Measurements from ENCODE around the gene MSMO1. TPM values are rescaled to one million over a fixed set of nuclear protein-coding genes. Genes with fewer than 3 reads are reported as not detected.

The MSMO1 gene
- total and polyA plus RNA-seq, 10 of the 15 experiments (the other 5 are each of a cell fraction or from before 2014, with no cell fraction given) = 63.6 to 168 (median 105) TPM

DNA sequence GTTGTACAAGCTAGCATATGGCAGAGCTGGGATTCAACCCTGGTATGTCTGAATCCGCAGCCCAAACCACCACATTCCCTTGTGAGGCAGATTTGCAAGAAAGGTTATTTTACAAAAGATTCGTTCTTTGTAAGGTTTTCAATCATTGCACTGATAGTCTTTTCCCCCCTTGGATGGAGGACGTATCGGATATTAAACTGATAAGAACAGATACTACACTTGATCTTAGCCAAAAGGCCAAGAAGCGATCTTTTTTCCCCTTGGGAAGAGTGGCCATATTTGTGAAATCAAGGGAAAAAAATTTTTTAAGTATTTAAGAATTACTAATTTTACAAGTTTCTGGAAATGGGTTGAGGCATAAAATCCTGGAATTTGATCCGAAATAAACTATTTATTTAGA lies 34.4 kb upstream of the MSMO1 start (continued):
- no peak for TF ChIP-seq TCF7 (IDR thresholded peaks at IDR 0.05; ENCODE audit: borderline replicate concordance)
- TF ChIP-seq, protein P1, sequence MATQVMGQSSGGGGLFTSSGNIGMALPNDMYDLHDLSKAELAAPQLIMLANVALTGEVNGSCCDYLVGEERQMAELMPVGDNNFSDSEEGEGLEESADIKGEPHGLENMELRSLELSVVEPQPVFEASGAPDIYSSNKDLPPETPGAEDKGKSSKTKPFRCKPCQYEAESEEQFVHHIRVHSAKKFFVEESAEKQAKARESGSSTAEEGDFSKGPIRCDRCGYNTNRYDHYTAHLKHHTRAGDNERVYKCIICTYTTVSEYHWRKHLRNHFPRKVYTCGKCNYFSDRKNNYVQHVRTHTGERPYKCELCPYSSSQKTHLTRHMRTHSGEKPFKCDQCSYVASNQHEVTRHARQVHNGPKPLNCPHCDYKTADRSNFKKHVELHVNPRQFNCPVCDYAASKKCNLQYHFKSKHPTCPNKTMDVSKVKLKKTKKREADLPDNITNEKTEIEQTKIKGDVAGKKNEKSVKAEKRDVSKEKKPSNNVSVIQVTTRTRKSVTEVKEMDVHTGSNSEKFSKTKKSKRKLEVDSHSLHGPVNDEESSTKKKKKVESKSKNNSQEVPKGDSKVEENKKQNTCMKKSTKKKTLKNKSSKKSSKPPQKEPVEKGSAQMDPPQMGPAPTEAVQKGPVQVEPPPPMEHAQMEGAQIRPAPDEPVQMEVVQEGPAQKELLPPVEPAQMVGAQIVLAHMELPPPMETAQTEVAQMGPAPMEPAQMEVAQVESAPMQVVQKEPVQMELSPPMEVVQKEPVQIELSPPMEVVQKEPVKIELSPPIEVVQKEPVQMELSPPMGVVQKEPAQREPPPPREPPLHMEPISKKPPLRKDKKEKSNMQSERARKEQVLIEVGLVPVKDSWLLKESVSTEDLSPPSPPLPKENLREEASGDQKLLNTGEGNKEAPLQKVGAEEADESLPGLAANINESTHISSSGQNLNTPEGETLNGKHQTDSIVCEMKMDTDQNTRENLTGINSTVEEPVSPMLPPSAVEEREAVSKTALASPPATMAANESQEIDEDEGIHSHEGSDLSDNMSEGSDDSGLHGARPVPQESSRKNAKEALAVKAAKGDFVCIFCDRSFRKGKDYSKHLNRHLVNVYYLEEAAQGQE (IDR thresholded peaks at IDR 0.05; ENCODE audit: low read depth, low read length) = no peak
- TF ChIP-seq SUPT20H (IDR thresholded peaks at IDR 0.05; ENCODE audit: borderline replicate concordance, control insufficient read depth, low read depth, low read length) = no peak
- TF ChIP-seq JUNB (IDR thresholded peaks at IDR 0.05) = no peak

- no peaks in the 10 kb centered on the region for H3K79me2 ChIP-seq (ENCODE audit: control insufficient read depth, insufficient read depth, low read length)
- 0 out of 3 replicates have a peak, but pooled peaks have one; percentile 13 for ATAC-seq
- no peak overlapping the region for H3K9ac ChIP-seq (ENCODE audit: control insufficient read depth, insufficient read depth, low read length)
- ChIA-PET CTCF (interaction anchor here (0.6 to 2.4 kb wide), 4 partner anchors 18 to 163 kb away, joined by 3 to 7 read pairs (median 3); no protein-coding TSS in a partner anchor), POLR2A (interaction anchor here (0.7 to 1.1 kb wide), 5 partner anchors 13 to 45 kb away, joined by 3 to 5 read pairs (median 4); partner anchors contain the start of gene MSMO1), RAD21 (ENCODE audit: unreplicated experiment) (interaction anchor here (0.5 to 1.8 kb wide), 4 partner anchors 33 to 745 kb away, joined by 3 to 8 read pairs (median 6); partner anchors contain the start of gene MSMO1), SMC1A (ENCODE audit: uncharacterized antibody, unreplicated experiment) (interaction anchor here (1.1 to 2.7 kb wide), 3 partner anchors 11 to 163 kb away, joined by 3 to 10 read pairs (median 6); no protein-coding TSS in a partner anchor)
- H3K27me3 ChIP-seq (replicated peaks in 1 of 2; ENCODE audit: control insufficient read depth in 2 of 2, insufficient read depth in 2 of 2, low read length in 1 of 2) = no peaks in the 10 kb centered on the region
- no TSS peak for BruUV-seq (replicated peaks)
- H3K4me3 ChIP-seq = 0 out of 2 replicates have a peak overlapping the region, but pooled peaks have one; percentile 11
- WGBS (ENCODE audit: insufficient coverage, insufficient replicate concordance, low lambda C conversion rate, missing lambda C conversion rate) = 76% methylated on average over 2 of the region's 2 CpGs
- H3K36me3 ChIP-seq (ENCODE audit: control insufficient read depth in 2 of 2, insufficient read depth in 2 of 2, low read length in 1 of 2) = peaks cover 2 to 6% of the 10 kb centered on the region in 2 experiments; a peak in 3 of 4 replicates
- no peak for FAIRE-seq
- H4K20me1 ChIP-seq (ENCODE audit: control insufficient read depth, insufficient read depth) = no peaks in the 10 kb centered on the region
- 0 out of 2 replicates have a peak overlapping the region, but pooled peaks have one; percentile 83 for H2AFZ ChIP-seq (ENCODE audit: control insufficient read depth, low read depth, low read length)
- peaks cover 12% of the 10 kb centered on the region for H3K4me1 ChIP-seq (ENCODE audit: control insufficient read depth, insufficient read depth, low read length)
- in situ Hi-C loops (cut with MboI) (no loop called here), intact Hi-C loops (cut with micrococcal nuclease; ENCODE audit: unreplicated experiment) (no loop called here)
- H3K9me3 ChIP-seq (replicated peaks; ENCODE audit: control insufficient read depth, insufficient read depth, low read length) = no peaks in the 10 kb centered on the region; the same call in 2 of the 3 replicates
- peak overlapping the region; percentile 71; the same call in 1 of the 2 replicates for H3K4me2 ChIP-seq (ENCODE audit: control insufficient read depth, insufficient read depth)
- peak overlapping the region; percentile 70; the same call in 1 of the 2 replicates for H3K27ac ChIP-seq (ENCODE audit: control insufficient read depth, insufficient read depth)
- DNase-seq (ENCODE audit: low read depth, low spot score) = no peak
- TF ChIP-seq LARP7 (IDR thresholded peaks at IDR 0.05) (no peak), MTA2 (IDR thresholded peaks at IDR 0.05; ENCODE audit: low read depth) (no peak), CHD4 (IDR thresholded peaks at IDR 0.05) (no peak), YY1 (IDR thresholded peaks at IDR 0.05; ENCODE audit: low read depth, low read length) (no peak), EGR1 (IDR thresholded peaks at IDR 0.05; ENCODE audit: borderline replicate concordance in 1 of 2, low read depth in 2 of 2, low read length in 2 of 2) (no peak), TCF7 (IDR thresholded peaks at IDR 0.05; ENCODE audit: borderline replicate concordance) (no peak), BMI1 (IDR thresholded peaks at IDR 0.05; ENCODE audit: borderline replicate concordance) (no peak), TARDBP (IDR thresholded peaks at IDR 0.05; ENCODE audit: borderline replicate concordance) (no peak), CREM (IDR thresholded peaks at IDR 0.05; ENCODE audit: low read depth) (no peak), CHD2 (IDR thresholded peaks at IDR 0.05; ENCODE audit: borderline replicate concordance, low read depth, low read length) (no peak)
- TF ChIP-seq, protein P2, sequence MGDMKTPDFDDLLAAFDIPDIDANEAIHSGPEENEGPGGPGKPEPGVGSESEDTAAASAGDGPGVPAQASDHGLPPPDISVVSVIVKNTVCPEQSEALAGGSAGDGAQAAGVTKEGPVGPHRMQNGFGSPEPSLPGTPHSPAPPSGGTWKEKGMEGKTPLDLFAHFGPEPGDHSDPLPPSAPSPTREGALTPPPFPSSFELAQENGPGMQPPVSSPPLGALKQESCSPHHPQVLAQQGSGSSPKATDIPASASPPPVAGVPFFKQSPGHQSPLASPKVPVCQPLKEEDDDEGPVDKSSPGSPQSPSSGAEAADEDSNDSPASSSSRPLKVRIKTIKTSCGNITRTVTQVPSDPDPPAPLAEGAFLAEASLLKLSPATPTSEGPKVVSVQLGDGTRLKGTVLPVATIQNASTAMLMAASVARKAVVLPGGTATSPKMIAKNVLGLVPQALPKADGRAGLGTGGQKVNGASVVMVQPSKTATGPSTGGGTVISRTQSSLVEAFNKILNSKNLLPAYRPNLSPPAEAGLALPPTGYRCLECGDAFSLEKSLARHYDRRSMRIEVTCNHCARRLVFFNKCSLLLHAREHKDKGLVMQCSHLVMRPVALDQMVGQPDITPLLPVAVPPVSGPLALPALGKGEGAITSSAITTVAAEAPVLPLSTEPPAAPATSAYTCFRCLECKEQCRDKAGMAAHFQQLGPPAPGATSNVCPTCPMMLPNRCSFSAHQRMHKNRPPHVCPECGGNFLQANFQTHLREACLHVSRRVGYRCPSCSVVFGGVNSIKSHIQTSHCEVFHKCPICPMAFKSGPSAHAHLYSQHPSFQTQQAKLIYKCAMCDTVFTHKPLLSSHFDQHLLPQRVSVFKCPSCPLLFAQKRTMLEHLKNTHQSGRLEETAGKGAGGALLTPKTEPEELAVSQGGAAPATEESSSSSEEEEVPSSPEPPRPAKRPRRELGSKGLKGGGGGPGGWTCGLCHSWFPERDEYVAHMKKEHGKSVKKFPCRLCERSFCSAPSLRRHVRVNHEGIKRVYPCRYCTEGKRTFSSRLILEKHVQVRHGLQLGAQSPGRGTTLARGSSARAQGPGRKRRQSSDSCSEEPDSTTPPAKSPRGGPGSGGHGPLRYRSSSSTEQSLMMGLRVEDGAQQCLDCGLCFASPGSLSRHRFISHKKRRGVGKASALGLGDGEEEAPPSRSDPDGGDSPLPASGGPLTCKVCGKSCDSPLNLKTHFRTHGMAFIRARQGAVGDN (IDR thresholded peaks at IDR 0.05) = no peak
Measured at GRCh38 chr4:165293927-165294649, 33.4 kb upstream of the MSMO1 start.

Measured in GM12878 (cell line).